CD1c-positive myeloid dendritic cell (primary cell): ENCODE measurements around the gene EXTL1.
"Not testable (repeated sequence)": the region's sequence is repeated elsewhere in the genome, so short reads cannot be mapped to it uniquely, and the experiment has no call there.

Experiments used
- DNase-seq: peaks from one replicate; pipeline ENCODE4 v3.0.0-alpha.2; 2016; ENCODE audit errors: extremely low spot score

Gene EXTL1, protein sequence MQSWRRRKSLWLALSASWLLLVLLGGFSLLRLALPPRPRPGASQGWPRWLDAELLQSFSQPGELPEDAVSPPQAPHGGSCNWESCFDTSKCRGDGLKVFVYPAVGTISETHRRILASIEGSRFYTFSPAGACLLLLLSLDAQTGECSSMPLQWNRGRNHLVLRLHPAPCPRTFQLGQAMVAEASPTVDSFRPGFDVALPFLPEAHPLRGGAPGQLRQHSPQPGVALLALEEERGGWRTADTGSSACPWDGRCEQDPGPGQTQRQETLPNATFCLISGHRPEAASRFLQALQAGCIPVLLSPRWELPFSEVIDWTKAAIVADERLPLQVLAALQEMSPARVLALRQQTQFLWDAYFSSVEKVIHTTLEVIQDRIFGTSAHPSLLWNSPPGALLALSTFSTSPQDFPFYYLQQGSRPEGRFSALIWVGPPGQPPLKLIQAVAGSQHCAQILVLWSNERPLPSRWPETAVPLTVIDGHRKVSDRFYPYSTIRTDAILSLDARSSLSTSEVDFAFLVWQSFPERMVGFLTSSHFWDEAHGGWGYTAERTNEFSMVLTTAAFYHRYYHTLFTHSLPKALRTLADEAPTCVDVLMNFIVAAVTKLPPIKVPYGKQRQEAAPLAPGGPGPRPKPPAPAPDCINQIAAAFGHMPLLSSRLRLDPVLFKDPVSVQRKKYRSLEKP

DNA sequence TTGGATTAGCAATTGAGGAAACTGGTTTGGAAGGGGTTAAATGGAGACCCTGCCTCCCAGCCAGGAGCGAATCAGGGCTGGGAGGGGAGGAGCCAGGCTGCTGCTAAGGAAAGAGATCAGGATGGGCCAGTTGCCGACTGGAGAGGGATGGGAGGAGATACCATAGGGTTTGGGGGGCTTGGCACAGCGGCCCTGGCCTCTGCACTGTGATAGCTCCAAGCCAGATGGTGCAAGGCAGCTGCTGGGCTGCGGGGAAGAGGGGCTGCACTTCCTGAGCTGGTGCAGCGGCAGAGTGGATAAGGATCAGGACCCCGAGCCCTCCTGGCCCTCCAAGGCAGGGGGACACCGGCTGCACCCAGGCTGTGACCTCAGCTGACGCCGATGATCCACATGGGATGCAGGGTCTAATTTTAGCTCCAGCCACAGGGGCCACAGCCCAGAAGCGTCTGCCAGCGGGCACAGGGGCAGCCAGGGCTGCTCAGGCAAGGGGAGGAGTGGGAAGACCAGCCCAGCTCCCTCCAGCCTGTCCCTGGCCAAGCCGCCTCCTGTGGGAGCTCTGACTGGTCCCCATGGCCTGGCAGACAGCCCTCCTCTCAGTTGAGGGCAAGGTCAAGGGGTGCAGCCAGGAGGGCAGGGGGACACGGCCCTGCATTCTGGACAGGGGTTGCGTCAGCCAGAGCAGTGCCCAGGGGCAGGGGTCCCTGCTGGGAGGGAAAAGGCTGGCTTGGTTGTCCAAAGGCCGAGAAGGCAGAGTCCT lies at the start of gene EXTL1:
Gene EXTL1, plus strand, starts transcription at position 129 of the 757 bp plus-strand sequence. CDS start 872 bp downstream, outside the sequence.
- DNase-seq: no peak

- no peak for DNase-seq
These were observed 49.8 kb upstream of the EXTL1 start for GRCh38 chr1:25971811-25972180.

GRCh38 chr1:25973610-25974321 lies 47.8 kb upstream of the EXTL1 start:
- no peak for DNase-seq

- no peak for DNase-seq
These were observed 43.8 kb upstream of the EXTL1 start for GRCh38 chr1:25977801-25978200.

DNA sequence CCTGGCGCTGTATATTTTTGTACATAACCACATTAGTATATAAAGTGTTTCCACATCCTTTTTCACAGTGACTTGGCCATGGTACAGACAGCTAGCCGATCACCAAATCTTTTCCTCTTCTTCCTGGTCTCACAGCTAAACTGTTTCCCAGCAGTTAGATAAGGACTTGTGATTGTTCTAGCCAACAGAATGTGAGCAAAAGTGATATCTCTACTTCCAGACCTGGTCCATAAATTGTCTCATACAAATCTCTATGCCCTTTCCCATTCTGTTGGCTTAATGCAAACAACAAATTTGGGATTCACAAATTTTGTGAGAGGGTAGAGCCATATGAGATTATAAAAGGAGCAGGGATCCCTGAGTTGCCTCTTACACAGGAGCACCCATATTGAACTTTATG lies 43.2 kb upstream of the EXTL1 start:
- DNase-seq: no peak

DNA sequence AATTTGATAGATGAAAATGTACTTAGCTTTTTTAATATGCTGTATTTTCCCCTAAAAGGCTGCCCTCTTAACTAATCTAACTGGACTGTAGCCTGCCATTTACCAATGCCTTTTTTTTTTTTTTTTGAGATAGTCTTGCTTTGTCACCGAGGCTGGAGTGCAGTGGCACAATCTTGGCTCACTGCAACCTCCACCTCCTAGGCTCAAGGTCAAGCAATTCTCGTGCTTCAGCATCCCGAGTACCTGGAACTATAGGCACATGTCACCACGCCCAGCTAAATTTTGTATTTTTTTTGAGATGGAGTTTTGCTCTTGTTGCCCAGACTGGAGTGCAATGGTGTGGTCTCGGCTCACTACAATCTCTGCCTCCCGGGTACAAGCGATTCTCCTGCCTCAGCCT lies 42.4 kb upstream of the EXTL1 start:
- DNase-seq: no peak

- DNase-seq: no peak
These were observed 36.4 kb upstream of the EXTL1 start for GRCh38 chr1:25985171-25985570.

DNA sequence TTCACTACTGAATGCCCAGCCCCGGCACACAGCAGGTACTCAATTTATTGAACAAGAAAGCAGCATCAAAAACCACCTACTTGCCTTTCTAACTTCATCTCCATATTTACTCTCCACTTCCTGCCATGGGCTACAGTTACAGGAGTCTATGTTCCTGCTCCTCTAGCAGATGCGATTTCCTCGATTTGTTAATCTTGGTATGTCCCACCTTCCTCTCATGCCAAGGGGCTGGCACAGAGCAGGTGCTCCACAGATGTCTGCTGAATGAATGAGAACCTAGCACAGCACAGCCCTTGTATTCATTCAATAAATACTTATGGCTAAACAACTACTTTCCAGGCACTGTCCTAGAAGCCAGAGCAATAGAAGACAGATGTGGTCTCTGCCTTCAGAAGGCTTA lies 35.9 kb upstream of the EXTL1 start:
- DNase-seq: no peak

- DNase-seq: not testable (repeated sequence)
These were observed 34.8 kb upstream of the EXTL1 start for GRCh38 chr1:25986773-25987172.

GRCh38 chr1:25987951-25988350 lies 33.6 kb upstream of the EXTL1 start:
- DNase-seq: no peak

GRCh38 chr1:25989440-25990234 lies 31.9 kb upstream of the EXTL1 start:
- no peak for DNase-seq

DNA sequence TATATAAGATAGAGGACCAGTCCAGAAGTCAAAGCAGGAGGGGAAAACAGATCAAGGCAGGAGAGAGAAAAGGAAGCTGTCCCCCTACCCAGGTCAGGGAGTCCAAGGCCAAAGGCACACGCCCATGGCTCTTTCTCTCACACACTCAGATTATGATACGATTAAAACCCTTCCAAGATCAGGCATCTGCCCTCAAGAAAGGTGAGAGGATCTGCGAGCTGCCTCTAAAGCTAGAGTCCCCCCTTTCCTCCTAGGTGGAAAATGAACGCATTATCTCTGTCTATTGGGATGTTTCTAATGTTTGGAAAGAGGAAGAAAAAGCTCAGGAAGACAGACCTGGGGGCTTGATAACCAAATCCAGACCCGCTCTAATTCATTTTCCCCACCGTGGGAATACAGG lies 31.3 kb upstream of the EXTL1 start:
- no peak for DNase-seq

- DNase-seq: no peak
These were observed 30.7 kb upstream of the EXTL1 start for GRCh38 chr1:25990702-25991395.

GRCh38 chr1:25991937-25992688 lies 29.5 kb upstream of the EXTL1 start:
- DNase-seq: no peak

DNA sequence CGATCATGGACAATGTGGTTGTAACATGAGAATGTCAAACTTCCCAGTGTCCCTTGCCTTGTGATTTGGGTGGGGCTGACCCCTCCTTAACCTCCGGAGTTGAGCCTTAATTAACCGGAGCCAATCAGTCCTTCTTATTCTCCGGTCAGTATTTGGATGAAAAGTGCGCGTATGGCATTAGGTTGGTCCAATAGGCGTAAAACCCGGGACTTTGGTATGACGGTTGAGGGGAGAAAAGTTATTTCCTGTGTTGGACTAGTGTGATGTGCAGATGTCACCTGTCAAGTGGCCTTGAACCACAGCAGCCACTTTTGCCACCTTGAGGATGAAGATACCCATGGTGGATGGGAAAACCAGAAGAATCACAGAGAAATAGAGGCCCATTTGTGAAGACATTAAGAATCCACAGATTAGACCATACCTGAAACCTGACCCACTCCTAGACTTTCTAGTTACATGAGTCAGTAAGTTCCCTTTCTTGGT lies 28.8 kb upstream of the EXTL1 start:
- no peak for DNase-seq

- no peak for DNase-seq
These were observed 28.2 kb upstream of the EXTL1 start for GRCh38 chr1:25993197-25993951.

- no peak for DNase-seq
These were observed 27.0 kb upstream of the EXTL1 start for GRCh38 chr1:25994402-25995150.
